ENCODE results near the gene PIGN. TPM values are rescaled to one million over a fixed set of nuclear protein-coding genes. Genes with fewer than 3 reads are reported as not detected.
A peak's percentile ranks its signal among the peaks of the same experiment; 100 is the strongest.

The PIGN gene
- total and polyA plus RNA-seq, 8 donors: 2.0 to 113 (median 23.8) TPM

DNA sequence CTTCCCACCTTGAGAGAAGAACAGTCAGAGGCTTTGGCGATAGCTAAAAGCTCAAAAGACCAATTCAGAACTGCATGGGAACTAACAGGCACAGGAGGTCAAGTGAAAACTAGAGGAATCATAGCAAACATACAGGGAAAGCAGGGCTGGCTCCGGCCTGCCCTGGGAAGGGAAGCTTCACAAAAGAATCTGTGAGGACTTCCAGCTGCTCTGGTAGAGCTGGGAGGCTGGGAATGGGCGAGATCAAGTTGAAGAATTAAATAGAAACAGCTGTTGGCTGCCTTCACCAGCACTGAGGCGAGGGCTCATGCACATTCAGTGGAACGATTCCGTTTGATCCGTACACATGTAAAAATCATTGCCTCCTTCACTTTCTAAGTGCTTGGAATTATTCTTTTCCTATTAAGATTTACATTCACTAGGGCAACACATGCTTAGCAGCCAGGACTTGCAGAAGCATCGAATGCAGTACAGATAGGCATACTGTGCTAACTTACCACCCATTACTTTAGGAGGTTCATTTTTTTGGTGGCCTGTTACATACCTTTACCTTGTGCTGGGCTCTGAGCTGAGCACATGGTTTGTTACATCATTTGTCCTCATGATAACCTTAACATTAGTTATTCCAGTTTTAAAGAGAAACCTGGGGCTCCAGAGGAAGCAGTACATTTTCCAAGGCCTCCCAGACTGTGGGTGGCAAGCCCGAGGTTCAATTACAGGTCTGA is 168.7 kb downstream of the PIGN start:
- WGBS, 5 donors: 52 to 79% (median 69%) methylated on average over 9 of the region's 9 CpGs
- Histone ChIP-seq H3K9me3 (no peaks in the 10 kb centered on the region), H3K4me3 (no peak overlapping the region), H3K36me3 (no peaks in the 10 kb centered on the region), H3K27me3 (no peaks in the 10 kb centered on the region), H3K27ac (peak overlapping the region in 2 of 5 donors; percentile 29 to 53), H3K4me1 (peaks cover 0 to 16% (median 4%) of the 10 kb centered on the region in 4 donors)
- intact Hi-C loops (cut with DNase I; ENCODE audit: low total_unique reads): no loop called here
- DNase-seq: peak in 1 of 2 donors; percentile 89
- no peak for TF ChIP-seq POLR2A (IDR thresholded peaks at IDR 0.05)
- TF ChIP-seq, protein P1, sequence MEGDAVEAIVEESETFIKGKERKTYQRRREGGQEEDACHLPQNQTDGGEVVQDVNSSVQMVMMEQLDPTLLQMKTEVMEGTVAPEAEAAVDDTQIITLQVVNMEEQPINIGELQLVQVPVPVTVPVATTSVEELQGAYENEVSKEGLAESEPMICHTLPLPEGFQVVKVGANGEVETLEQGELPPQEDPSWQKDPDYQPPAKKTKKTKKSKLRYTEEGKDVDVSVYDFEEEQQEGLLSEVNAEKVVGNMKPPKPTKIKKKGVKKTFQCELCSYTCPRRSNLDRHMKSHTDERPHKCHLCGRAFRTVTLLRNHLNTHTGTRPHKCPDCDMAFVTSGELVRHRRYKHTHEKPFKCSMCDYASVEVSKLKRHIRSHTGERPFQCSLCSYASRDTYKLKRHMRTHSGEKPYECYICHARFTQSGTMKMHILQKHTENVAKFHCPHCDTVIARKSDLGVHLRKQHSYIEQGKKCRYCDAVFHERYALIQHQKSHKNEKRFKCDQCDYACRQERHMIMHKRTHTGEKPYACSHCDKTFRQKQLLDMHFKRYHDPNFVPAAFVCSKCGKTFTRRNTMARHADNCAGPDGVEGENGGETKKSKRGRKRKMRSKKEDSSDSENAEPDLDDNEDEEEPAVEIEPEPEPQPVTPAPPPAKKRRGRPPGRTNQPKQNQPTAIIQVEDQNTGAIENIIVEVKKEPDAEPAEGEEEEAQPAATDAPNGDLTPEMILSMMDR (IDR thresholded peaks at IDR 0.05): no peak
- TF ChIP-seq POLR2AphosphoS5 (IDR thresholded peaks at IDR 0.05): no peak
- no peak for TF ChIP-seq EP300 (IDR thresholded peaks at IDR 0.05)

DNA sequence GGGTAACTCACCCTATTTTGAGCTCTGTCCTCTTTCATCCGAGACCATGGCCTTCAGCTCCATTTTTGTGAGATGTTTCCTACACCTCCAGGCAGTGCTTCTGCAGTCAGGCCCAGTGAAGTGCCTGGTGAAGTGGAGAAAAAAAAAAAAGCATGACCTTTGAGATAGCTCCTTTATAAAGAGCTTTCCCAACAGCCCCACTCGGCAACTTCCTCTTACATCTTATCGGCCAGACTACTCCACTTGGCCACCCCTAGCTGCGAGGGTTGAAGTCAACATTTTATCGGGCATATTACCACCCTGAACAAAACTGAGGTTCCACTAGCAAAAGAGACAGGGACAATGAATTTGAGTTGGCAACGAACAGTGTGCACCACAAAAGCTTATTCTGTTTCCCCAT is 169.2 kb downstream of the PIGN start:
- TF ChIP-seq POLR2AphosphoS5 (IDR thresholded peaks at IDR 0.05) (no peak), POLR2A (IDR thresholded peaks at IDR 0.05) (no peak), EP300 (IDR thresholded peaks at IDR 0.05) (no peak)
- TF ChIP-seq, protein P1 (IDR thresholded peaks at IDR 0.05): no peak
- Histone ChIP-seq H3K27ac (peak overlapping the region in 2 of 5 donors; percentile 29 to 53), H3K4me1 (peaks cover 0 to 16% (median 4%) of the 10 kb centered on the region in 4 donors), H3K4me3 (no peak overlapping the region), H3K36me3 (no peaks in the 10 kb centered on the region), H3K27me3 (no peaks in the 10 kb centered on the region), H3K9me3 (no peaks in the 10 kb centered on the region)
- 38 to 68% (median 56%) methylated on average over 6 of the region's 6 CpGs for WGBS, 5 donors
- DNase-seq: no peak
- intact Hi-C loops (cut with DNase I; ENCODE audit: low total_unique reads): no loop called here

- intact Hi-C loops (cut with DNase I; ENCODE audit: low total_unique reads): no loop called here
- H3K9me3 ChIP-seq: no peaks in the 10 kb centered on the region
- no peak overlapping the region for H3K27ac ChIP-seq
- no peak for TF ChIP-seq POLR2AphosphoS5 (IDR thresholded peaks at IDR 0.05)
- no peak for TF ChIP-seq POLR2A (IDR thresholded peaks at IDR 0.05)
- TF ChIP-seq EP300 (IDR thresholded peaks at IDR 0.05): no peak
- TF ChIP-seq, protein P1 (IDR thresholded peaks at IDR 0.05): no peak
- no peaks in the 10 kb centered on the region for H3K27me3 ChIP-seq
- no peaks in the 10 kb centered on the region for H3K36me3 ChIP-seq
- no peak for DNase-seq
- H3K4me3 ChIP-seq: no peak overlapping the region
- WGBS, 5 donors: 83 to 89% (median 86%) methylated on average over 6 of the region's 6 CpGs
- no peaks in the 10 kb centered on the region for H3K4me1 ChIP-seq
Measured at GRCh38 chr18:62011416-62011815, 175.4 kb downstream of the PIGN start.

- H3K27me3 ChIP-seq: no peaks in the 10 kb centered on the region
- intact Hi-C loops (cut with DNase I; ENCODE audit: low total_unique reads): no loop called here
- TF ChIP-seq EP300 (IDR thresholded peaks at IDR 0.05) (no peak), POLR2A (IDR thresholded peaks at IDR 0.05) (no peak)
- TF ChIP-seq, protein P1 (IDR thresholded peaks at IDR 0.05): no peak
- 63 to 84% (median 80%) methylated on average over 3 of the region's 3 CpGs for WGBS, 5 donors
- no peak overlapping the region for H3K27ac ChIP-seq
- no peaks in the 10 kb centered on the region for H3K4me1 ChIP-seq
- H3K36me3 ChIP-seq: no peaks in the 10 kb centered on the region
- no peak overlapping the region for H3K4me3 ChIP-seq
- DNase-seq: no peak
- peaks cover 0 to 8% (median 2%) of the 10 kb centered on the region in 4 donors for H3K9me3 ChIP-seq
Measured at GRCh38 chr18:62009521-62009920, 177.3 kb downstream of the PIGN start.
